HG02852 (cell line): ENCODE measurements around the gene SVIL.
"Not testable (repeated sequence)": the region's sequence is repeated elsewhere in the genome, so short reads cannot be mapped to it uniquely, and the experiment has no call there.

Source experiments
- ATAC-seq: cut with Tn5 transposase; IDR thresholded peaks from one replicate; pipeline ENCODE4 v1.9.1; 2021; ENCODE audit warnings: mild to moderate bottlenecking, moderate library complexity; ENCODE audit not compliant: unreplicated experiment

The SVIL gene

GRCh38 chr10:29582769-29583168 lies 52.0 kb downstream of the SVIL start:
- not testable (repeated sequence) for ATAC-seq

GRCh38 chr10:29579455-29579970 lies 55.3 kb downstream of the SVIL start:
- ATAC-seq, result no peak

- ATAC-seq, result no peak
Observed at GRCh38 chr10:29578457-29578856, 56.3 kb downstream of the SVIL start.

- no peak for ATAC-seq
Observed at GRCh38 chr10:29576681-29577080, 58.1 kb downstream of the SVIL start.

GRCh38 chr10:29575098-29575455 lies 59.7 kb downstream of the SVIL start:
- ATAC-seq, result no peak

GRCh38 chr10:29574212-29575097 lies 60.3 kb downstream of the SVIL start:
- not testable (repeated sequence) for ATAC-seq

GRCh38 chr10:29570248-29570647 lies 64.5 kb downstream of the SVIL start:
- not testable (repeated sequence) for ATAC-seq

GRCh38 chr10:29569795-29570194 lies 65.0 kb downstream of the SVIL start:
- no peak for ATAC-seq

GRCh38 chr10:29567003-29567402 lies 67.8 kb downstream of the SVIL start:
- no peak for ATAC-seq

- not testable (repeated sequence) for ATAC-seq
Observed at GRCh38 chr10:29566209-29566608, 68.6 kb downstream of the SVIL start.

GRCh38 chr10:29563420-29564035 lies 71.2 kb downstream of the SVIL start:
- no peak for ATAC-seq

- peak; percentile 54 for ATAC-seq
Observed at GRCh38 chr10:29563006-29563405, 71.8 kb downstream of the SVIL start.

GRCh38 chr10:29559996-29560395 lies 74.8 kb downstream of the SVIL start:
- no peak for ATAC-seq

GRCh38 chr10:29557665-29558064 lies 77.1 kb downstream of the SVIL start:
- ATAC-seq, result no peak

- ATAC-seq, result no peak
Observed at GRCh38 chr10:29555746-29556481, 78.9 kb downstream of the SVIL start.

- ATAC-seq, result no peak
Observed at GRCh38 chr10:29555091-29555745, 79.6 kb downstream of the SVIL start.

GRCh38 chr10:29554660-29555059 lies 80.1 kb downstream of the SVIL start:
- no peak for ATAC-seq

- no peak for ATAC-seq
Observed at GRCh38 chr10:29553544-29554250, 81.1 kb downstream of the SVIL start.

- not testable (repeated sequence) for ATAC-seq
Observed at GRCh38 chr10:29553116-29553515, 81.7 kb downstream of the SVIL start.

GRCh38 chr10:29549493-29549892 lies 85.3 kb downstream of the SVIL start:
- not testable (repeated sequence) for ATAC-seq
